Choroid plexus epithelial cell (primary cell): ENCODE data around the gene STMND1.

ENCODE experiments used
- DNase-seq: peaks from one replicate; pipeline ENCODE4 v3.0.0-alpha.2; 2010; ENCODE audit warnings: low read depth
- H3K4me3 ChIP-seq: 2 replicates; pipeline ENCODE4 v1.5.1; 2011; ENCODE audit warnings: low read depth, mild to moderate bottlenecking, control low read depth, low read length, moderate library complexity
- TF ChIP-seq, protein P1 (sequence below): conservative IDR thresholded peaks from 2 replicates; pipeline ENCODE4 v1.5.1; 2011; ENCODE audit warnings: low read depth, mild to moderate bottlenecking, control low read depth, inconsistent platforms, low read length, moderate library complexity

STMND1 gene

DNA sequence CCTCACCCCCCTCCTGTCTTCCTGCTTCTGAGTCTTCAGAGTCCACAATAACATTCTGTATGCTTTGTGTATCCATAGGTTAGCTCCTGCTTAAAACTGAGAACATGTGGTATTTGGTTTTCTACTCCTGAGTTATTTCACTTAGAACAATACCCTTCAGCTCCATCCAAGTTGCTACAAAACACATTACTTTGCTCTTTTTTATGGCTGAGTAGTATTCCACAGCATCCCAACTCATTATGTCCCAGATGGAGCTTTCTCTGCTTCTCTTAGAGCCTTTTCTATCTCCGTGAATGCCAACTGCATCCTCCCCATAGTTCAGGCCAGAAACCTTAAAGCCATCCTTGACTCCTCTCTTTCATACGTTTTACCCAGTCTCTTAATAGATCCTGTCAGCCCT, 55.8 kb downstream of the STMND1 start:
- DNase-seq = no peak
- TF ChIP-seq, protein P1, sequence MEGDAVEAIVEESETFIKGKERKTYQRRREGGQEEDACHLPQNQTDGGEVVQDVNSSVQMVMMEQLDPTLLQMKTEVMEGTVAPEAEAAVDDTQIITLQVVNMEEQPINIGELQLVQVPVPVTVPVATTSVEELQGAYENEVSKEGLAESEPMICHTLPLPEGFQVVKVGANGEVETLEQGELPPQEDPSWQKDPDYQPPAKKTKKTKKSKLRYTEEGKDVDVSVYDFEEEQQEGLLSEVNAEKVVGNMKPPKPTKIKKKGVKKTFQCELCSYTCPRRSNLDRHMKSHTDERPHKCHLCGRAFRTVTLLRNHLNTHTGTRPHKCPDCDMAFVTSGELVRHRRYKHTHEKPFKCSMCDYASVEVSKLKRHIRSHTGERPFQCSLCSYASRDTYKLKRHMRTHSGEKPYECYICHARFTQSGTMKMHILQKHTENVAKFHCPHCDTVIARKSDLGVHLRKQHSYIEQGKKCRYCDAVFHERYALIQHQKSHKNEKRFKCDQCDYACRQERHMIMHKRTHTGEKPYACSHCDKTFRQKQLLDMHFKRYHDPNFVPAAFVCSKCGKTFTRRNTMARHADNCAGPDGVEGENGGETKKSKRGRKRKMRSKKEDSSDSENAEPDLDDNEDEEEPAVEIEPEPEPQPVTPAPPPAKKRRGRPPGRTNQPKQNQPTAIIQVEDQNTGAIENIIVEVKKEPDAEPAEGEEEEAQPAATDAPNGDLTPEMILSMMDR = no peak
- no peak overlapping the region for H3K4me3 ChIP-seq

DNA sequence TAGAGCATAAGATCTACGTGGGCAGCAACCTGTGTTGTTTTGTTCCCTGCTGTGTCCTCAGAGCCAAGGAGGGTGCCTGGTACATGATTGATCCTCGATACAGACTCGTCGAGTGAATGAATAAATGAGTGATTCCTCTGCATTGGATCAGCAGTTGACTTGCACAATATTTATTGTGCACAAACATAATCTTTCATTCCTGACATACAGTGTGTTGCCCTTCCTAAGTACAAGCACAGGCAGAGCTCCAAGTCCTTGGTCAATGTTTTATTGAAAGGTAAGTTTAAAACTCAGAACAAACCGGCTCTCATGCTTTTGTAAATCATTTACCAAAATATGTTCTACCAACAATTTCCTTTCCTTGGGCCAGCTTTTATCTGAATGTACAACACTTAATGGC, 57.4 kb downstream of the STMND1 start:
- H3K4me3 ChIP-seq = no peak overlapping the region
- TF ChIP-seq, protein P1 = no peak
- DNase-seq = no peak

DNA sequence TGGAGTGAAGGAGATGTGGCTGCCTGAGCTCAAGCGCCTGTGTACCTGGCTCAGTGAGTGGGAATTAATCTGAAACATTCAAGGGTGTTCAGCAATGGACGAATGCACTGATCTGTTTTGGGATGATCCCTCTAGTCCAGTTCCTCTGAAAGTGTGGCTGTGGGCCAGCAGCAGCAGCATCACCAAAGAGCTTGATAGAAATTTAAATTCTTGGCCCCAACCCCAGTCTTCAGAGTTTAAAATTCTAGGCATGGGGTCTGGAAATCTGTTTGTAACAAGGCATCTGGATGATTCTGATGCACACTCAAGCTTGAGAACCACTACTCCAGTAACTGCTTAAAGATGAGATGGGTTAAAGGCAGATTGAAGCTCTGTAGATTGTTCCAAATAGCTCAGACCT, 59.2 kb downstream of the STMND1 start:
- TF ChIP-seq, protein P1 = no peak
- H3K4me3 ChIP-seq = no peak overlapping the region
- no peak for DNase-seq

- no peak overlapping the region for H3K4me3 ChIP-seq
- TF ChIP-seq, protein P1 = no peak
- no peak for DNase-seq
Observed at GRCh38 chr6:17165383-17165782, 63.5 kb downstream of the STMND1 start.

- no peak overlapping the region for H3K4me3 ChIP-seq
- DNase-seq = peak; percentile 52
- TF ChIP-seq, protein P1 = peak; percentile 69
Observed at GRCh38 chr6:17167327-17167979, 65.6 kb downstream of the STMND1 start.

DNA sequence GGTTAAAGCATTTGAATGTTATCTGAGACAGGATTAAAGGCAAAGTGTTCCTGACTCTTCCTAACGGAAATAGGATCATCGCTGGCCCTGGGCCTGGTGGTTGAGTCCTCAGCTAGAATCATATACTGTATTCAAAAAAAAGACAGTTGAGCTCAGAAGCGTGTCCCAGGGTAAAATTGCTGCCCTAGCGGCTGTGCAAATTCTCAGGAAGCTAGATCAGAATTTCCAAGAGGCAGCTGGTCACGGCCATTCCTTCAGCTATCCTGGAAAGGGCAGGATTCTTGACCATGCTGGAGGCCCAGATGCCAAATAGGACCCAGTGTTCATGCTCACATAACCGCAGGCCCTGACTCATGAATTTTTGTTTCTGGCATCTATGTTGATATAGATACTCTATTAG, 67.4 kb downstream of the STMND1 start:
- peak; percentile 29 for DNase-seq
- no peak overlapping the region for H3K4me3 ChIP-seq
- TF ChIP-seq, protein P1 = peak; percentile 35

DNA sequence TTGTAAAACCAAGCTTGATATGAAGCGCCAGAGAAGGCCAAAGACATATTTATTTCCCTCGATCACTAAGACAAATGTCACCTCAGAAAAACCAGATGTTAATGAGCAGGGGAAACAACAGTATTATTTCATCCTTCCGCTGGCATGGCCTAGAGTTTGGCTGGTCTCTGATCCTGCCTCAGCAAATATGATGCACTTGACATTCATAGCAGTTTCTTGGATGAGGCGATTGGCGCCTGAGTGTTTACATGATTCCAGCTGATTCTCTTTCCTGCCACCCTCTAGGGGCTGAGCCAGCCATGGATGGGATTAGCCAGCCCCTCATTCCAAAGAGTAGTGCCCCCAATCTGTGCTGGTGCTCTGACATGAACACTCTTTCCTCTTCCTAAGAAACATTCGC, 67.9 kb downstream of the STMND1 start:
- DNase-seq = no peak
- no peak overlapping the region for H3K4me3 ChIP-seq
- TF ChIP-seq, protein P1 = no peak
